Mononuclear cell (primary cell): ENCODE data around the gene CSRP3. TPM values are rescaled to one million over a fixed set of nuclear protein-coding genes. Genes with fewer than 3 reads are reported as not detected.

Source experiments
- H3K27me3 ChIP-seq: 2 replicates; pipeline ENCODE4 v1.6.0; 2011; ENCODE audit warnings: low read length, control low read depth; ENCODE audit not compliant: insufficient read depth
- H3K4me1 ChIP-seq: 2 replicates; pipeline ENCODE4 v1.5.1; 2011; ENCODE audit warnings: mild to moderate bottlenecking, low read length, control low read depth; ENCODE audit not compliant: insufficient read depth
- H3K4me3 ChIP-seq: 2 replicates; pipeline ENCODE4 v1.5.1; 2011; ENCODE audit warnings: mild to moderate bottlenecking, low read length, moderate library complexity
- H3K9me3 ChIP-seq: 2 replicates; pipeline ENCODE4 v1.5.1; 2011; ENCODE audit warnings: low read depth, mild to moderate bottlenecking, control low read depth, low read length
- total RNA-seq: library from RNA; depleted of rRNA; stranded (reverse); fragments of >200 nt; gene quantifications from one replicate; pipeline ENCODE4 v1.2.3, GENCODE V29; 2012

The CSRP3 gene
- total RNA-seq, 1 donor: not detected

GRCh38 chr11:19208959-19209546 is 7.3 kb upstream of the CSRP3 start:
- no peaks in the 10 kb centered on the region for H3K4me1 ChIP-seq
- H3K9me3 ChIP-seq: no peaks in the 10 kb centered on the region
- peaks cover 7% of the 10 kb centered on the region for H3K27me3 ChIP-seq
- no peak overlapping the region for H3K4me3 ChIP-seq

- no peaks in the 10 kb centered on the region for H3K4me1 ChIP-seq
- H3K9me3 ChIP-seq: no peaks in the 10 kb centered on the region
- H3K4me3 ChIP-seq: no peak overlapping the region
- H3K27me3 ChIP-seq: peaks cover 6% of the 10 kb centered on the region
Measured at GRCh38 chr11:19208181-19208580, 6.4 kb upstream of the CSRP3 start.

GRCh38 chr11:19204836-19205235 is 3.1 kb upstream of the CSRP3 start:
- H3K27me3 ChIP-seq: no peaks in the 10 kb centered on the region
- no peaks in the 10 kb centered on the region for H3K4me1 ChIP-seq
- H3K9me3 ChIP-seq: no peaks in the 10 kb centered on the region
- no peak overlapping the region for H3K4me3 ChIP-seq

GRCh38 chr11:19200410-19201201 is 1.2 kb downstream of the CSRP3 start:
- no peaks in the 10 kb centered on the region for H3K9me3 ChIP-seq
- no peaks in the 10 kb centered on the region for H3K27me3 ChIP-seq
- H3K4me3 ChIP-seq: no peak overlapping the region
- no peaks in the 10 kb centered on the region for H3K4me1 ChIP-seq

- no peaks in the 10 kb centered on the region for H3K4me1 ChIP-seq
- H3K9me3 ChIP-seq: no peaks in the 10 kb centered on the region
- no peak overlapping the region for H3K4me3 ChIP-seq
- no peaks in the 10 kb centered on the region for H3K27me3 ChIP-seq
Measured at GRCh38 chr11:19199771-19200170, 2.0 kb downstream of the CSRP3 start.

- H3K27me3 ChIP-seq: no peaks in the 10 kb centered on the region
- no peaks in the 10 kb centered on the region for H3K9me3 ChIP-seq
- no peaks in the 10 kb centered on the region for H3K4me1 ChIP-seq
- H3K4me3 ChIP-seq: no peak overlapping the region
Measured at GRCh38 chr11:19199048-19199447, 2.7 kb downstream of the CSRP3 start.

GRCh38 chr11:19196432-19196831 is 5.4 kb downstream of the CSRP3 start:
- no peaks in the 10 kb centered on the region for H3K27me3 ChIP-seq
- no peak overlapping the region for H3K4me3 ChIP-seq
- H3K9me3 ChIP-seq: no peaks in the 10 kb centered on the region
- H3K4me1 ChIP-seq: no peaks in the 10 kb centered on the region

- Histone ChIP-seq H3K4me1 (no peaks in the 10 kb centered on the region), H3K9me3 (no peaks in the 10 kb centered on the region), H3K27me3 (no peaks in the 10 kb centered on the region), H3K4me3 (no peak overlapping the region)
Measured at GRCh38 chr11:19194620-19195308, 7.0 kb downstream of the CSRP3 start.

GRCh38 chr11:19193916-19194315 is 7.9 kb downstream of the CSRP3 start:
- H3K9me3 ChIP-seq: no peaks in the 10 kb centered on the region
- no peak overlapping the region for H3K4me3 ChIP-seq
- no peaks in the 10 kb centered on the region for H3K4me1 ChIP-seq
- H3K27me3 ChIP-seq: no peaks in the 10 kb centered on the region

GRCh38 chr11:19191530-19192169 is 10.1 kb downstream of the CSRP3 start:
- Histone ChIP-seq H3K4me1 (no peaks in the 10 kb centered on the region), H3K4me3 (no peak overlapping the region), H3K27me3 (no peaks in the 10 kb centered on the region), H3K9me3 (no peaks in the 10 kb centered on the region)

- Histone ChIP-seq H3K9me3 (no peaks in the 10 kb centered on the region), H3K4me3 (no peak overlapping the region), H3K27me3 (no peaks in the 10 kb centered on the region), H3K4me1 (no peaks in the 10 kb centered on the region)
Measured at GRCh38 chr11:19187833-19188258, 13.9 kb downstream of the CSRP3 start.

GRCh38 chr11:19187114-19187832 is 14.5 kb downstream of the CSRP3 start:
- no peaks in the 10 kb centered on the region for H3K9me3 ChIP-seq
- no peak overlapping the region for H3K4me3 ChIP-seq
- no peaks in the 10 kb centered on the region for H3K4me1 ChIP-seq
- H3K27me3 ChIP-seq: no peaks in the 10 kb centered on the region

GRCh38 chr11:19185516-19186052 is 16.2 kb downstream of the CSRP3 start:
- H3K27me3 ChIP-seq: no peaks in the 10 kb centered on the region
- H3K4me3 ChIP-seq: no peak overlapping the region
- no peaks in the 10 kb centered on the region for H3K9me3 ChIP-seq
- no peaks in the 10 kb centered on the region for H3K4me1 ChIP-seq

- H3K27me3 ChIP-seq: no peaks in the 10 kb centered on the region
- H3K4me1 ChIP-seq: no peaks in the 10 kb centered on the region
- no peaks in the 10 kb centered on the region for H3K9me3 ChIP-seq
- H3K4me3 ChIP-seq: no peak overlapping the region
Measured at GRCh38 chr11:19185036-19185435, 16.7 kb downstream of the CSRP3 start.
